ENCODE results near the gene UNC5A.

The UNC5A gene

GRCh38 chr5:176800024-176800423 is 10.3 kb upstream of the UNC5A start:
- no peak overlapping the region for H3K4me3 ChIP-seq (ENCODE audit: low read depth in 1 of 5, low read length in 5 of 5)
- H3K27me3 ChIP-seq (ENCODE audit: control insufficient read depth in 5 of 5, insufficient read depth in 4 of 5, low read length in 5 of 5) = peaks cover 19 to 65% (median 51%) of the 10 kb centered on the region in 5 donors

DNA sequence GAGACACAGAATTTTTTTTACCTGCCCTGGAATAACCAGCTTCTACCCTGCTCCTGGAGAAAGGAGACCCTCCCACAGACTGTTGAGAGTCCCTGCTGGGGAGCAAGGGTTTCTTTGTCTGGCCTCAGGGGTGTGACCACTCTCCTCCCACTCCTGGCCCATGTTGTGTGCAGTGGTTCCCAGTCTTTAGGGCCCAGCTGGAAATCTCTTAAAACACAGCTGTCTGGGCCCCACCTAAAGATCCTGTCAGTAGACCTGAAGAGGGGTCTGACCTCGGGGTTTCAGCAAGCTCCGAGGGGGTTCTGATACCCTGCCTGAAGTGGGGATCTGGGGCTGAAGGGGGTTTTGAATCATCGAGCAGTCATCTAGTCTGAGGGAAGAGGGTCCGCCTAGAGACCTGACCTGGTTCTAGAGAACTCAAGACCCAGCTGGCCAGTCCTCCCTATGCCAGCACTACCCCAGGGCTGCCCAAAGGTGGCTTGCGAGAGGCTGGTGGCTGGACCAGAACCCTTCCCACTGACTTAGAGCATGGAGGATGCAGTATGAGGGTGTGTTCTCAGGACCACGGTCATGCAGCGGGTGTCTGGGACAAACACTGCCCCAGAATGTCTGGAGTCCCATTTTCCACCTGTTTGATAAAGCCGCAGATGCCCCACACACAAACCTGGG is 8.1 kb upstream of the UNC5A start:
- Histone ChIP-seq H3K9ac (ENCODE audit: low read length in 5 of 5) (no peak overlapping the region), H3K36me3 (ENCODE audit: control insufficient read depth in 5 of 5, insufficient read depth in 5 of 5, low read length in 5 of 5) (no peaks in the 10 kb centered on the region), H3K9me3 (ENCODE audit: control insufficient read depth in 5 of 5, low read length in 5 of 5) (no peaks in the 10 kb centered on the region), H3K4me1 (ENCODE audit: control insufficient read depth in 5 of 5, insufficient read depth in 5 of 5, low read length in 5 of 5) (no peaks in the 10 kb centered on the region), H3K27ac (ENCODE audit: low read depth, low read length) (no peak overlapping the region), H3K4me3 (ENCODE audit: low read depth in 1 of 5, low read length in 5 of 5) (no peak overlapping the region), H3K27me3 (ENCODE audit: control insufficient read depth in 5 of 5, insufficient read depth in 4 of 5, low read length in 5 of 5) (peaks cover 10 to 60% (median 35%) of the 10 kb centered on the region in 5 donors)

More at GRCh38 chr5:176800024-176800423, 10.3 kb upstream of the UNC5A start:
- Histone ChIP-seq H3K27ac (ENCODE audit: low read depth, low read length) (no peak overlapping the region), H3K36me3 (ENCODE audit: control insufficient read depth in 5 of 5, insufficient read depth in 5 of 5, low read length in 5 of 5) (no peaks in the 10 kb centered on the region), H3K9me3 (ENCODE audit: control insufficient read depth in 5 of 5, low read length in 5 of 5) (no peaks in the 10 kb centered on the region), H3K9ac (ENCODE audit: low read length in 5 of 5) (no peak overlapping the region), H3K4me1 (ENCODE audit: control insufficient read depth in 5 of 5, insufficient read depth in 5 of 5, low read length in 5 of 5) (no peaks in the 10 kb centered on the region)

- H3K9me3 ChIP-seq (ENCODE audit: control insufficient read depth in 5 of 5, low read length in 5 of 5) = peaks cover 0 to 4% (median 0%) of the 10 kb centered on the region in 5 donors
- no peak overlapping the region for H3K27ac ChIP-seq (ENCODE audit: low read depth, low read length)
- peaks cover 6 to 57% (median 33%) of the 10 kb centered on the region in 5 donors for H3K27me3 ChIP-seq (ENCODE audit: control insufficient read depth in 5 of 5, insufficient read depth in 4 of 5, low read length in 5 of 5)
- no peaks in the 10 kb centered on the region for H3K4me1 ChIP-seq (ENCODE audit: control insufficient read depth in 5 of 5, insufficient read depth in 5 of 5, low read length in 5 of 5)
- H3K36me3 ChIP-seq (ENCODE audit: control insufficient read depth in 5 of 5, insufficient read depth in 5 of 5, low read length in 5 of 5) = no peaks in the 10 kb centered on the region
- no peak overlapping the region for H3K9ac ChIP-seq (ENCODE audit: low read length in 5 of 5)
- H3K4me3 ChIP-seq (ENCODE audit: low read depth in 1 of 5, low read length in 5 of 5) = no peak overlapping the region
Observed at GRCh38 chr5:176803068-176803942, 7.1 kb upstream of the UNC5A start.

DNA sequence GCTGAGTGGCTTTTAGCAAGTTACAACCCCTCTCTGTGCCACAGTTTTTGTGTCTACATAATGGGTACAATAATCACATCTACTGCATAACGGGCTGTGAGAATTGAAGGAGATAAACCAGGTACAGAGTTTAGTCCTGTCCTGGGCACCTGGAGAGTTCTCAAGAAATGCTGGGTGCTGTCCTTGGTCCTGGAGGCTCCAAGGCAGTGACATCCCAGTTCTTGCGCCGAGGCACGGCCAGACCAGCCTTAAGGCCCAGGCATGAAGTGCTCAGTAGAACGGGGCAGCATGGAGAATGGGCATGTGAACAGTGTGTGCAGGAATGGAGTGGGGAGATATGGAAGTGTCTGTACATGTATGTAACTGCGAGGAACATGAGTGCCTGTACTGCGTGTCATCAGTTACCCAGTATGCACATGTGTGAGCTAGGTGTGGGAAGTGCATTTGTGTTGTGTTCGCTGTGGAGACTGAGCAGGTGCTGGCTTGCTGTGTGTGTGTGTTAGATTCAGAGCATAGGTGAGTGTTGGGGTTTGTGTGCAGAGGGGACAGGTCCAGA is 6.3 kb upstream of the UNC5A start:
- Histone ChIP-seq H3K4me3 (ENCODE audit: low read depth in 1 of 5, low read length in 5 of 5) (no peak overlapping the region), H3K27ac (ENCODE audit: low read depth, low read length) (no peak overlapping the region), H3K9me3 (ENCODE audit: control insufficient read depth in 5 of 5, low read length in 5 of 5) (peaks cover 0 to 4% (median 0%) of the 10 kb centered on the region in 5 donors), H3K9ac (ENCODE audit: low read length in 5 of 5) (no peak overlapping the region), H3K36me3 (ENCODE audit: control insufficient read depth in 5 of 5, insufficient read depth in 5 of 5, low read length in 5 of 5) (no peaks in the 10 kb centered on the region), H3K4me1 (ENCODE audit: control insufficient read depth in 5 of 5, insufficient read depth in 5 of 5, low read length in 5 of 5) (no peaks in the 10 kb centered on the region), H3K27me3 (ENCODE audit: control insufficient read depth in 5 of 5, insufficient read depth in 4 of 5, low read length in 5 of 5) (peaks cover 8 to 57% (median 34%) of the 10 kb centered on the region in 5 donors)

DNA sequence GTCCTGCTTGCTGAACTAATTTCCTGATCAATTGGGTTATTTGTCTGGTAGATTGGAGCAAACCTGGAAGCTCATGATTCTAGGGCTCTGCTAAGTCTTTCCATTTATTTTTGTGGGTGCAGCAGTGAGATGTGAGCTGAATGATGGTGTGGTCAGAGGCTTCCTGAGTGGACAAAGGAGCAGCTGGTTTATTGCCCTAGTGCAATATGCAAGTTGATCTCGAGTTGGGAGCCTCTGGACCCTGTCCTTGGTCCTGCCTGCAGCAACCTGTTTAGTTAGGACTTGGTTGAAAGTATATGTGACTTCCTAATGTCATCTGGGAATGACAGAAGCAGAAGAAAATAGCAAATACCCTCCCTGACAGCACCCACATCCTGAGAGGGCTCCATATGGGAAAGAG is 4.2 kb upstream of the UNC5A start:
- Histone ChIP-seq H3K36me3 (ENCODE audit: control insufficient read depth in 5 of 5, insufficient read depth in 5 of 5, low read length in 5 of 5) (no peaks in the 10 kb centered on the region), H3K9me3 (ENCODE audit: control insufficient read depth in 5 of 5, low read length in 5 of 5) (peaks cover 0 to 4% (median 0%) of the 10 kb centered on the region in 5 donors), H3K9ac (ENCODE audit: low read length in 5 of 5) (no peak overlapping the region), H3K27ac (ENCODE audit: low read depth, low read length) (no peak overlapping the region), H3K4me1 (ENCODE audit: control insufficient read depth in 5 of 5, insufficient read depth in 5 of 5, low read length in 5 of 5) (peaks cover 0 to 16% (median 10%) of the 10 kb centered on the region in 5 donors), H3K27me3 (ENCODE audit: control insufficient read depth in 5 of 5, insufficient read depth in 4 of 5, low read length in 5 of 5) (peaks cover 13 to 70% (median 38%) of the 10 kb centered on the region in 5 donors), H3K4me3 (ENCODE audit: low read depth in 1 of 5, low read length in 5 of 5) (no peak overlapping the region)

DNA sequence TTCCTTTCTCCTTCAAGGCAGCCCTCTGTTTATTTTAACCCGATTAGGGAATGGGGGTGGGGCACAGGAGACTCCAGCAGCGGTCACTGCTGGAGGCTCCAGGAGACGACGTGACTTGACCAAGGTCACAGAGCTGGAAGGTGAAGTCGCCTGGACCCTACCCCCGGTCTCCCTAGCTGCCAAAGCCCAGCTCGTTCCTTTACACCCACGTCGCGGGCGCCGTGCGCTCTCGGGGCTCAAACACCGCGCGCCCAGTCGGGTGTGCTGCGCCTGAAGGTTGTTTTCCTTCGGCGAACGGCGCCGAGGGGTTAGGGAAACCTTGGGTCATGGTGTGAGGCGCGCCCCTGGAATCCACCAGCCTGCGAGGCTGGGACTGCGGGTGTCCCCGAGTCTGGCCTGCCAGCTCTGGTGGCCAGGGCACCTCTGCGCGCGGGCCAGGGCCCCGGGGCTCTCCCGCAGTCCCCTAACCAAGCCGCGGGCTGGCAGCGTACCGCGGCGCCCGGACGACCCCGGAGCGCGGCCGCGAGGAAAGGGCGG is 747 bp upstream of the UNC5A start:
- Histone ChIP-seq H3K9me3 (ENCODE audit: control insufficient read depth in 5 of 5, low read length in 5 of 5) (peaks cover 0 to 4% (median 0%) of the 10 kb centered on the region in 5 donors), H3K4me3 (ENCODE audit: low read depth in 1 of 5, low read length in 5 of 5) (peak overlapping the region in 1 of 5 donors; percentile 40), H3K27me3 (ENCODE audit: control insufficient read depth in 5 of 5, insufficient read depth in 4 of 5, low read length in 5 of 5) (peaks cover 28 to 75% (median 56%) of the 10 kb centered on the region in 5 donors), H3K9ac (ENCODE audit: low read length in 5 of 5) (no peak overlapping the region), H3K36me3 (ENCODE audit: control insufficient read depth in 5 of 5, insufficient read depth in 5 of 5, low read length in 5 of 5) (no peaks in the 10 kb centered on the region), H3K4me1 (ENCODE audit: control insufficient read depth in 5 of 5, insufficient read depth in 5 of 5, low read length in 5 of 5) (peaks cover 0 to 17% (median 12%) of the 10 kb centered on the region in 5 donors), H3K27ac (ENCODE audit: low read depth, low read length) (no peak overlapping the region)

DNA sequence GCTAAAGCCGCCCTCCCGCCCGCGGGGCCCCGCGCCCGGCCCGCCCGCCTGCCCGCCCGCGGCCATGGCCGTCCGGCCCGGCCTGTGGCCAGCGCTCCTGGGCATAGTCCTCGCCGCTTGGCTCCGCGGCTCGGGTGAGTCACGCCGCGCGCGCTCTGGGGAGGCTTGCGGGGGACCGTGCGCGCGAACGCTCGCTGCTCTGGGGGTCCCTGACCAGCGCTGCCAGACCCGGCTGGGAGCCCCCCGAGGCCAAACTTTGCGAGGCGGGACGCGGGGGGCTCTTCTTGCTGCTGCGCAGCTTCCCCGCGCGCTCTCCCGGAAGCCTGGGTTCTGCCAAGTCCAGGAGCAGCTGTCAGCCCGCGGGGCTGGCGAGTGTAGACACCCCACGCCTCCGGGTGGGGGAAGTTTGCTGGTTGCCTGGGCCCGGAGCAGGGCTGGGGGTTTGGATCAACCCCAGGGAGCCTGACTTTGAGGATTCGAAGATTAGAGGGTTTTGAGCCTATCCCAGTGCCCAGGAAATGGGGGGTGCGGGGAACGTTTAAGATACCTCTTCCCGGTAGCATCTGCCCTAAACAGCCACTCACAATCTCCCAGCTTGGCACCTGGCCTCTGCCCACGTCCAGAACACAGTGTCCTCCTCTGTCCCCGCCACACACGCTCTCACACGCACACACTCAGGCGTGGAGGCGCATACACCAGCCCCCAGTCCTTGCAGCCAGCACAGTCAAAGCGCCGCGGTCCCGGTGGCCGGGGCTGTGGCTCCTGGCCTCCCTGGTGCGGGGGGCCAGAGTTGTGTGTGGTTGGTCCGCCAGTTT is 535 bp downstream of the UNC5A start:
- H3K4me1 ChIP-seq (ENCODE audit: control insufficient read depth in 5 of 5, insufficient read depth in 5 of 5, low read length in 5 of 5) = peaks cover 0 to 17% (median 12%) of the 10 kb centered on the region in 5 donors
- peaks cover 30 to 79% (median 65%) of the 10 kb centered on the region in 5 donors for H3K27me3 ChIP-seq (ENCODE audit: control insufficient read depth in 5 of 5, insufficient read depth in 4 of 5, low read length in 5 of 5)
- no peak overlapping the region for H3K27ac ChIP-seq (ENCODE audit: low read depth, low read length)
- H3K36me3 ChIP-seq (ENCODE audit: control insufficient read depth in 5 of 5, insufficient read depth in 5 of 5, low read length in 5 of 5) = no peaks in the 10 kb centered on the region
- peak overlapping the region in 3 of 5 donors; percentile 16 to 50 (median 40) for H3K4me3 ChIP-seq (ENCODE audit: low read depth in 1 of 5, low read length in 5 of 5)
- H3K9me3 ChIP-seq (ENCODE audit: control insufficient read depth in 5 of 5, low read length in 5 of 5) = peaks cover 0 to 4% (median 0%) of the 10 kb centered on the region in 5 donors
- H3K9ac ChIP-seq (ENCODE audit: low read length in 5 of 5) = no peak overlapping the region

DNA sequence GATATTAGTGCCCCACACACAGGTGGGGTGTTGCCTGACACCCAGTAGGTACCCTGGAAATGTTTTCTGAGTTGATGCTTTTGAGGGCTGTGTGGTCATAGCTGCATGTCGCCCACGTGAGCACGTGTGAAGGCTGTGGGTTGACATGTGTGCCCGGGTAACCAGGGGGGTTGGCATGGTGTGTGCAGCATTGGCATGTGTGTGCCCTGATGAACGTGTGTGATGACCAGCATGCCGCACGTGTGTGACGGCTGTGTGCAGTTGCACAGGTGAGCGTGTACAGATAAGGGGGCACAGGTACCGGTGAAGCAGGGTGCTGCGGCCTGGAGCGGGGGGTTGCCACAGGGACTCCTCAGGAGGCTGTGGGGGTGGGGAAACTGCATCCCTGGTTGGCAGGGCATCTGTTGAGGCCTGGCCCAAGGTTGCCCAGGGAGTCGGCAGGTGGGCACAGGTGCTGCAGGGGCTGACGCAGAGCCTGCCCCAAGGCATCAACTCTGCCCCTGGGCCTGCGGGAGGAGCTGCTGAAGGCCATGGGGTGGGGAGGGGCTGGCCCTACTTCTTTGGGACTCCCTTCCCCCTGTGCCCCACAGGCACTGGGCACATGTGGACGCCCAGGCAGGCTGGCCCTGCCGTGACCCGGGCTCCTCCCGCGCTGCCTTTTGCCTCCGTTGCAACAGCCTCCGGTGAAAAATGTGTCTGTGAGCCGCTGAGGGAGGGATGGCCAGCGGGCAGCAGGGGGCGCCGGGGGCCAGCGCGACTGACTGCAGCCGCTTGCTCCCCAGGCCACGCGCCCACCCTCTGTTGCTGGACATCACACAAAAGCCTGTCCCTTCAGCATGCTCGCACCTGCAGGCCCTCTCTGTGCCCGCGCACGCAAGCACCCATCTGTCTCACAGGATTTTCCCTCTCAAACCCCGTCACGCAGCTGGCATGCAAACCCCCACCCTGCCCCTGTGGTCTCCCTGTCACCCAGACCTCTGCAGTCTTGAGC is 2.2 kb downstream of the UNC5A start:
- no peak overlapping the region for H3K4me3 ChIP-seq (ENCODE audit: low read depth in 1 of 5, low read length in 5 of 5)
- peaks cover 0 to 3% (median 0%) of the 10 kb centered on the region in 5 donors for H3K9me3 ChIP-seq (ENCODE audit: control insufficient read depth in 5 of 5, low read length in 5 of 5)
- H3K9ac ChIP-seq (ENCODE audit: low read length in 5 of 5) = no peak overlapping the region
- H3K27me3 ChIP-seq (ENCODE audit: control insufficient read depth in 5 of 5, insufficient read depth in 4 of 5, low read length in 5 of 5) = peaks cover 41 to 82% (median 76%) of the 10 kb centered on the region in 5 donors
- H3K4me1 ChIP-seq (ENCODE audit: control insufficient read depth in 5 of 5, insufficient read depth in 5 of 5, low read length in 5 of 5) = peaks cover 0 to 19% (median 12%) of the 10 kb centered on the region in 5 donors
- no peak overlapping the region for H3K27ac ChIP-seq (ENCODE audit: low read depth, low read length)
- no peaks in the 10 kb centered on the region for H3K36me3 ChIP-seq (ENCODE audit: control insufficient read depth in 5 of 5, insufficient read depth in 5 of 5, low read length in 5 of 5)
